Left lung (tissue), 14 donors: ENCODE data around the gene HES5. TPM values are rescaled to one million over a fixed set of nuclear protein-coding genes. Genes with fewer than 3 reads are reported as not detected.
"Not testable (repeated sequence)": the region's sequence is repeated elsewhere in the genome, so short reads cannot be mapped to it uniquely, and the experiment has no call there.

Experiments
- ATAC-seq: fragments of 200-7000 bp; cut with Tn5 transposase; one replicate; pipeline ENCODE4 v1.9.1; 2020; ENCODE audit warnings: moderate library complexity
- DNase-seq, 4 donors: peaks; one replicate each; pipeline ENCODE4 v3.0.0-alpha.2; 2013 to 2020
- H3K27ac ChIP-seq, 2 donors: fragments of 200-600 bp; sonication (generic) in 1 of 2; one replicate each; pipeline versions ENCODE4 v1.5.0 to v1.8.0; 2020 to 2021
- H3K27me3 ChIP-seq, 2 donors: fragments of 200-600 bp; sonication (generic) in 1 of 2; one replicate each; pipeline versions ENCODE4 v1.5.0 to v1.8.0; 2020 to 2021
- H3K36me3 ChIP-seq, 2 donors: fragments of 200-600 bp; sonication (generic) in 1 of 2; one replicate each; pipeline versions ENCODE4 v1.5.0 to v1.8.0; 2020 to 2021
- H3K4me1 ChIP-seq, 2 donors: fragments of 200-600 bp; one replicate each; pipeline ENCODE4 v1.8.0; 2021
- H3K4me3 ChIP-seq, 2 donors: fragments of 200-600 bp; sonication (generic) in 1 of 2; one replicate each; pipeline versions ENCODE4 v1.5.0 to v1.8.0; 2020 to 2021; ENCODE audit warnings: mild to moderate bottlenecking in 1 of 2
- H3K9me3 ChIP-seq, 2 donors: fragments of 200-600 bp; sonication (generic) in 1 of 2; one replicate each; pipeline versions ENCODE4 v1.5.0 to v1.8.0; 2020 to 2021
- CTCF ChIP-seq, 2 donors: fragments of 200-600 bp; sonication (generic) in 1 of 2; IDR thresholded peaks; one replicate each; pipeline versions ENCODE4 v1.5.0 to v1.8.0; 2021; ENCODE audit warnings: antibody characterized with exemption in 2 of 2
- intact Hi-C, 2 donors: fragments of 100-400 bp; cut with DNase I; formaldehyde crosslinking; loops; one replicate each; pipeline versions ENCODE4 v1.11.2 to v1.14.2; 2022
- long read RNA-seq, 12 donors: library from polyadenylated mRNA in 2 of 12; unstranded in 2 of 12; transcript quantifications; one replicate each; pipeline ENCODE4 v2.0.0 and lab custom pipeline, GENCODE V29; 2019 to 2026
- polyA plus RNA-seq, 6 donors: library from polyadenylated mRNA; unstranded; fragments of 120-200 nt; gene quantifications; one replicate each; pipeline ENCODE4 v1.2.1, GENCODE V29; 2013; ENCODE audit not compliant: insufficient read length in 6 of 6
- total RNA-seq, 2 donors: library from RNA; stranded (reverse); fragmentation: NEBNext Ultra II Directional; extraction: Animal tissue kit (Norgen Biotek cat#: 25700); gene quantifications; one replicate each; pipeline ENCODE4 v1.2.1, GENCODE V29; 2021
- donor health status: DM: no; HTN: yes; CAD: no.
- donor health status: DM: no; HTN: no; CAD: no.

Gene HES5
- total RNA-seq (1 to 10 TPM in 1 of 2 donors, under 1 TPM in 1; 0.89 to 1.2 TPM), polyA plus RNA-seq (under 1 TPM; 0.21 to 0.91 (median 0.48) TPM)
- long read RNA-seq, donor 1, result 0 reads
- long read RNA-seq, donor 2, result 0 reads
- long read RNA-seq, donor 3, partial matches to known transcripts, result 0 of 2 reads
- long read RNA-seq, donor 3, other reads (novel, unspliced or antisense), result 0 of 2 reads
- long read RNA-seq, donor 4, result 0 reads
- long read RNA-seq, donor 5, partial matches to known transcripts, result 0 of 1 reads
- long read RNA-seq, donor 5, other reads (novel, unspliced or antisense), result 0 of 1 reads
- long read RNA-seq, donor 6, result 0 reads
- long read RNA-seq, donor 7, partial matches to known transcripts, result 0 of 2 reads
- long read RNA-seq, donor 7, other reads (novel, unspliced or antisense), result 0 of 2 reads
- long read RNA-seq, donor 8, partial matches to known transcripts, result 0 of 1 reads
- long read RNA-seq, donor 8, other reads (novel, unspliced or antisense), result 0 of 1 reads
- long read RNA-seq, donor 9, result 0 reads
- long read RNA-seq, donor 10, result 0 reads
- long read RNA-seq, donor 11, transcript HES5-201 (3 exons, 1,306 nt), result major isoform, 32 of 32 reads
- long read RNA-seq, donor 11, partial matches to known transcripts, result 0 of 32 reads
- long read RNA-seq, donor 11, other reads (novel, unspliced or antisense), result 0 of 32 reads
- long read RNA-seq, donor 12, partial matches to known transcripts, result 0 of 1 reads
- long read RNA-seq, donor 12, other reads (novel, unspliced or antisense), result 0 of 1 reads

- H3K4me3 ChIP-seq, result peak within 1 kb of the TSS in 1 of 2 donors; percentile 27
- H3K4me1 ChIP-seq, result peaks cover 23 to 58% of the 10 kb centered on the region in 2 donors
- no peak within 1 kb of the TSS for H3K27ac ChIP-seq
- TF ChIP-seq CTCF (IDR thresholded peaks at IDR 0.05), result no peak
- H3K36me3 ChIP-seq, result no peaks in the 10 kb centered on the region
- no peak for DNase-seq
- ATAC-seq, result peak; percentile 4
- peaks cover 24 to 81% of the 10 kb centered on the region in 2 donors for H3K27me3 ChIP-seq
- intact Hi-C loops, result no loop called here
- no peaks in the 10 kb centered on the region for H3K9me3 ChIP-seq
Measured at GRCh38 chr1:2529784-2530512, at the start of gene HES5. HES5 (minus strand) TSS chr1:2530263; CDS start chr1:2530164, 99 bp downstream.

DNA sequence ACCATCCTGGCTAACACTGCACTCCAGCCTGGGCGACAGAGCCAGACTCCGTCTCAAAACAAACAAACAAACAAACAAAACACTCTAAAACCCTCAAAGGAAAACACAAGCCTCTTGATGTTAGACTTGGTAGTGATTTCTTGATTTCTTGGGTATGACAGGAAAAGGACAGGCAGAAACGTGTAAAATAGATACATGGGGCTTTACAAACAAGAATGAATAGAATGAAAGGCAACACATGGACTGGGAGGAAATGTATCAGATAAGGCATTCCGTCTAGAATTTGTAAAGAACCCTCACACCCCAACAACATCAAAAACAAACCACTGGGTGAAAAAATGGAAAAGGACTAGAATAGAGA lies 48.7 kb upstream of the HES5 start:
- Histone ChIP-seq H3K27ac (peak overlapping the region; percentile 83), H3K4me1 (peaks cover 14 to 67% of the 10 kb centered on the region in 2 donors), H3K9me3 (no peaks in the 10 kb centered on the region), H3K4me3 (no peak overlapping the region), H3K36me3 (no peaks in the 10 kb centered on the region), H3K27me3 (no peaks in the 10 kb centered on the region)
- intact Hi-C loops, result no loop called here
- DNase-seq (no peak), ATAC-seq (no peak)
- TF ChIP-seq CTCF (IDR thresholded peaks at IDR 0.05), result no peak

DNA sequence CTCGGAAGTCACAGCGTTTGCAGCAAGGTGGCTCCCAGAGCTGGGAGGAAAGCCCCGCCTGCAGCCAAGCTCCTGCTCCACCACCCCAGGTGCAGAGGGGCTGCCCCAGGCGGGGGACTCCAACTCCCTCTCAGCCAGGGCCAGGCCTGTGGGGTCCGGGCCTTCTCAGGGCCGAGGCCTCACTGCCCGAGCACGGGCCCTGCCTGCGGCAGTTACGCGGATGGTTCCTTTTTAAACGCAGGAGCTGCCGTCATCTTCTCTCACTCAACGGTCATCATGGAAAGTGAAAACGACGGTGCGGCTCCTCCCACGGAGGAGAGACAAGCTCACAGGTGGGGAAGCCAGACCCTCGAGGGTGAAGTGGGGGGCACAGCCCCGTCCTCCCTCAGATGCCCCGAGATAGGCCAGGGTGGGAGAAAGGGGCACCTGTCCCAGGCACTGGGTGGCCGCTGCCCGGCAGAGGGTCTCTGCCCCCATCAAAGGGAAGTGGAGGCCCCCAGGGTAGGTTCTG lies 47.6 kb upstream of the HES5 start:
- H3K36me3 ChIP-seq, H3K27me3 ChIP-seq, intact Hi-C loops, H3K9me3 ChIP-seq, ATAC-seq, DNase-seq: not testable (repeated sequence)
- H3K4me1 ChIP-seq, result peaks cover 10 to 55% of the 10 kb centered on the region in 2 donors
- H3K4me3 ChIP-seq, result peak overlapping the region in 1 of 2 donors; percentile 19
- H3K27ac ChIP-seq, result peak overlapping the region; percentile 83

- Histone ChIP-seq H3K27ac (peak overlapping the region in 1 of 2 donors; percentile 59), H3K27me3 (no peaks in the 10 kb centered on the region), H3K36me3 (no peaks in the 10 kb centered on the region), H3K9me3 (peaks cover 0 to 6% of the 10 kb centered on the region in 2 donors), H3K4me1 (peaks cover 10 to 42% of the 10 kb centered on the region in 2 donors), H3K4me3 (no peak overlapping the region)
- no peak for TF ChIP-seq CTCF (IDR thresholded peaks at IDR 0.05)
- DNase-seq (peak in 2 of 4 donors; percentile 43 to 81), ATAC-seq (peak; percentile 6)
- intact Hi-C loops, result no loop called here
Measured at GRCh38 chr1:2575801-2576663, 46.0 kb upstream of the HES5 start.

GRCh38 chr1:2574350-2574749 lies 44.3 kb upstream of the HES5 start:
- ATAC-seq, result no peak
- intact Hi-C loops, result no loop called here

More at GRCh38 chr1:2574350-2574749, 44.3 kb upstream of the HES5 start:
- H3K4me1 ChIP-seq, result peaks cover 10 to 36% of the 10 kb centered on the region in 2 donors
- no peak for DNase-seq
- H3K36me3 ChIP-seq, result no peaks in the 10 kb centered on the region
- H3K4me3 ChIP-seq, result no peak overlapping the region
- H3K27me3 ChIP-seq, result no peaks in the 10 kb centered on the region
- peaks cover 0 to 6% of the 10 kb centered on the region in 2 donors for H3K9me3 ChIP-seq
- TF ChIP-seq CTCF (IDR thresholded peaks at IDR 0.05), result no peak
- no peak overlapping the region for H3K27ac ChIP-seq
